ENCODE measurements around the gene NEBL.

NEBL gene

GRCh38 chr10:20858292-20859124, 38.6 kb downstream of the NEBL start:
- DNase-seq = no peak

DNA sequence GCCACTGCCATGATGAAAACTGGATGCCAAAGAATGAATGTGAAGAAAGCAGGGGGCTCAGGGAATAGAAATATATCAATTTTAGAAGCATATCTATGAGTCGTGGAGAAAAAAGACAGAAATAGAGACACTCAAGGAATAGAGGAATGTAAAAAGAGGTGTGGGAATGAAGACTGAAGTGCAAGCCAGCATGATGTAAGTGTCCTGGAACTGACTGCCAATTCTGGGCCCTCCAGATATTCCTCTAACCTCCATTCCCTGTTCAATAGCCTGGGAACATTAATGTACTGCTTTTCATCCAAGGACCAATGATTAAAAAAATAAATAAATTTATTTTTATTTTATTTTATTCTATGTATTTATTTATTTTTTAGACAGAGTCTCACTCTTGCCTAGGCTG, 40.6 kb downstream of the NEBL start:
- DNase-seq = no peak

- DNase-seq = no peak
Measured at GRCh38 chr10:20855398-20856038, 41.6 kb downstream of the NEBL start.

DNA sequence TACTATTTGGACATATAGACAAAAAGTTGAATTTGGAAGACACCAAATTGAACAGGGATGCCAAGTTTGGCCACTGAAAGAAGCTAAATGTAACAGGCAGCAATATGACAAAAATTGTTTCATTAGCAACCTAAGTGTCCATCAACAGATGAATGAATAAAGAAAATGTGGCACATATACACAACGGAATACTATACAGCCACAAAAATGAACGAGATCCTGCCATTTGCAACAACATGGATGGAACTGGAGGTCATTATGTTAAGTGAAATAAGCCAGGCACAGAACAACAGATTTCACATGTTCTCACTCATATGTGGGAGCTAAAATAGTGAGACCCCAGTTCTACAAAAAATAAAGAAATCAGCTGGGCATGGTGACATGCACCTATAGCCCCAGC, 43.8 kb downstream of the NEBL start:
- no peak for DNase-seq

GRCh38 chr10:20852303-20852702, 44.8 kb downstream of the NEBL start:
- no peak for DNase-seq

- no peak for DNase-seq
Measured at GRCh38 chr10:20847512-20847911, 49.6 kb downstream of the NEBL start.

- DNase-seq = no peak
Measured at GRCh38 chr10:20846263-20846662, 50.8 kb downstream of the NEBL start.

DNA sequence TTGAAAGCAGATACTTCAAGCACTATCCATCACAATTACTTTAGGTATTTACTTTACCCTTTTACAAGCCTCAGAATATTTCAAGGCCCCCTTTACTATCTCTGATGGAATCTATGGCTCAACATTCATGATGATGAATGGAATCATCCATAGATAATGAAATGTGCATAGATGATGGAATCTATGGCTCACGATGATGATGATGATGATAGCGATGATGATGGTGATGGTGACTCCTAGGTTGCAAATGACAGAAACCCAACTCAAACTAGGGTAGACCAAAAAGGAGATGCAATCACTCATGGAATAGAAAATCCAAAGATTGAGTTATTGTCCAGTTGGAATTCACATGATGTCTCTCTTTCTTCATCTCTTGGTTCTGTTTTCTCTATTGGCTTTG, 55.7 kb downstream of the NEBL start:
- DNase-seq = no peak

DNA sequence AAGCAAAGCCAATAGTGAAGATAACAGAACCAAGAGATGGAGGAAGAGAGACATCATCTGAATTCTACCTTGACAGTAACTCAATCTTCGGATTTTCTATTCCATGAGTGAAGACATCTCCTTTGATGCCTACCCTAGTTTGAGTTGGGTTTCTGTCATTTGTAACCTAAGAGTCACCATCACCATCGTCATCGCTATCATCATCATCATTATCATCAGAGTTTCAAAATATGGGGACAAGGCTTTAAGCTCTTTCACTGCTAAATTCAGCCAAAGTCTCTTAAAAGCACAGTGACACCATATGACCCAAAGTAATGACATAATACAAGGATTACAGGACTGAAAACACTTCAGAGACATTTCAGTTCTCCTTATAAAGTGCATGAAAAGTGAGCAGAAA, 57.2 kb downstream of the NEBL start:
- no peak for DNase-seq

DNA sequence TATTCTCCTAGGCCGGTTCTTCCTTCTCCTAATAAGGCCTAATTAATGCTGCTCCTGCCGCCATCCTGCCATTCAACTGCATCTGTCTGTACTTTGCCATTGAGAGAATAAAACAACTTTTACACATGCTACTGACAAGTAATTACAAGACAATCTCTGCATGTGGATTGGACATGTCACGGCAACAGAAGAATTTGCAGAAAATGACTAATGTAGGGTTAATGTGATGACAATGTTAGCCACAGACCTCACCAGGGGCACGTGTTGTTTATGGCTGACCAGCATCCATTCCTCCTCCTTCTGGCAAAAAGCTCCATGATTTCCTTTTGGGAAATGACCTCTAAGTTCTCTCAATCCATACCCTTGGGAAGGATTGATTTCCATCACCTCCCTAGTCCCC, 58.0 kb downstream of the NEBL start:
- no peak for DNase-seq

DNA sequence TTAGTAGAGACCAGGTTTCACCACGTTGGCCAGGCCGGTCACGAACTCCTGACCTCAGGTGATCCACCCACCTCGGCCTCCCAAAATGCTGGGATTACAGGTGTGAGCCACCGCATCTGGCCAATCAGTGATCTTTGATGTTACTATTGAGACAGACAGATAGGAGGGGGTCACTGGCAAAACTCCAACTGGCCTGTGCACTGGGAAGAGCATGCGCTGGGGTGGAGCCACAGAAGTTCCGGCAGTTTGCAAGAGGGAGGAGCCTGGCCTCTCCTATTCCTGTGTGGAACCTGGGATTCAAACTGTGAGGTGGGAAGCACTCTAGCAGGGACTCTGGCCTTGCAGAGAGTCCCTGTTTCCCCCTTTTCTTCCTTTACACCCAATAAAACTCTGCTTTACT, 60.7 kb downstream of the NEBL start:
- DNase-seq = no peak

GRCh38 chr10:20835335-20835734, 61.8 kb downstream of the NEBL start:
- no peak for DNase-seq

- DNase-seq = no peak
Measured at GRCh38 chr10:20834825-20835224, 62.3 kb downstream of the NEBL start.

DNA sequence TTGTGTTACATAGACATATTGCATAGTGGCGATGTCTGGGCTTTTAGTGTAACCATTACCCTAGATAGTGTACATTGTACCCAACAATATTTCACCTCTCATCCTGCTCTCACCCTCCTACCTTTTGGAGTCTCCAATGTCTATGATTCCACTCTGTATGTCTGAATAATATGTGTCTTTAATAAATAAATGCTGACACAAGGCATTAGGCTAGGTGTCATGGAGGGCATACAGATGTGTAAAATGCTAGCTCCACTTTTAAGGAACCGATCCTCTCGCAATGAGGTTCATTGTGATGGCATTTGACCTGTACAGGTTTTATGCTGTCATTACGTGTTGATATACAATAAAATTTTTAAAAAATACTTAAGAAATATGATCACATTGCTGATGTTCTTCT, 74.3 kb downstream of the NEBL start:
- no peak for DNase-seq

- DNase-seq = no peak
Measured at GRCh38 chr10:20817646-20818045, 79.5 kb downstream of the NEBL start.

DNA sequence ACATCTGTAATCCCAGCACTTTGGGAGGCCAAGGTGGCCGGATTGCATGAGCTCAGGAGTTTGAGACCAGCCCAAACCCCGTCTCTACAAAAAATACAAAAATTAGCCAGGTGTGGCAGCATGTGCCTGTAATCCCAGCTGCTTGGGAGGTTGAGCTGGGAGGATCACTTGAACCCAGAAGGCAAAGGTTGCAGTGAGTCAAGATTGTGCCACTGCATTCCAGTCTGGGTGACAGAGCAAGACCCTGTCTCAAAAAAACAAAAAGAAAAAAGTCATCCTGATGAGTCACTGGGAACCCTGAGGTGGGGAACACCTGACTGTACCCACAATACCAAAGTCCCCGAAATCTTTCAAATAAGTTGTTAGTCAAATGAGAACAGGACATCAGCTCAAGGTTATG, 80.0 kb downstream of the NEBL start:
- no peak for DNase-seq

GRCh38 chr10:20814116-20814515, 83.0 kb downstream of the NEBL start:
- DNase-seq = no peak

DNA sequence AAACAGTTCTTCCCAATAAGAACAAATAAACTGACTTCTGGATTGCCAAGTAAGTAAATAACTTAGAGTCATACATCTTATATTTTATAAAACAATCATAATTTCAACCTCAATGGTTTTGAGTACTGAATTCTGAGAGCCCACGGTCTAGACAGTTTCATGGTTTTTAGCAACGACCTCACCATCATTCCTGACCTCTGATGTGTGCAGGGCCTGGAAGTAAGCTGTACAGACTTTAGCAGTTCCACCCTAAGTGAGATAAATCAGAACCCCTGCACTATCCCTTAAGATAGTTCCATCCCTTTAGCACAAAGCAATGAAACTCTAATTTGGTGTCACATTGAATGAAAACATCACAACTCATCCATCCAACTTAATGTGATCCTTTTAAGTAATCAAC, 86.0 kb downstream of the NEBL start:
- no peak for DNase-seq

DNA sequence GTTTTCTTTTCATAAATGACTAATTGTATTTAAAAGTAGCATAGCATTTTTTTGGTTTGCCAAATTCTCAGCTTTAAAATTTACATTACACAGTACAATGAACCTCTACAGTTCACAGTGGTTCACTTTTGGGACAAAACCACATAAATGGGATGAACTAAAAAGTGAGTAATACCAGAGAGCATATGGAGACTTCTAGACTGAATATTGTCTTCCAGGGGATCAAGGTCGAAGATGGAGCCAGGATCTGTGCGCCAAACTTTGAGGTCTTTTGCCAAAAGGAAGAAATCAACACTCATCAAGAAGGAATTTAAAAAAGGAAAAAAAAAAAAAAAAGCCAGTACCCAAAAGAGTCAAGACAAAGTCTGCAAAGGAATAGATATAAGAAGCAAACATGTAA, 87.5 kb downstream of the NEBL start:
- no peak for DNase-seq

DNA sequence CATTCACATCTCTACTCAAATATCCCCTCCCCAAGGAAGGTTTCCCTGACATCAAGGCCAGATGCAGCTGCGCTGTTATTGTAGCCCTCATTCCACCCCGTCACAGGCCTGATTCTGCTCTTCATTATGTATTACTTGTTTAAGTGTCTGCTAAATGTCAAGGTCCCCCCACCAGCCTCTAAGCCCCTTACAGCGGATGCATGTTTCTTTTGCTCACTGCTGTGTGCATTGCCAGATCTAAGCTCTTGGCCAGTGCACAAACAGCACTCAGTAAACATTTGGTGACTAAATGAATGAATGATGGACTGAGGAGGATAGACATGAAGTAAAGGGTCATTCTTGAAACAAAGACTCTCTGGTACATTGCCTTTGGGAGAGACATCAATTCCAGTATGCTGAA, 90.6 kb downstream of the NEBL start:
- DNase-seq = no peak

GRCh38 chr10:20797290-20797689, 99.8 kb downstream of the NEBL start:
- DNase-seq = no peak

- DNase-seq = no peak
Measured at GRCh38 chr10:20795391-20795790, 101.7 kb downstream of the NEBL start.

DNA sequence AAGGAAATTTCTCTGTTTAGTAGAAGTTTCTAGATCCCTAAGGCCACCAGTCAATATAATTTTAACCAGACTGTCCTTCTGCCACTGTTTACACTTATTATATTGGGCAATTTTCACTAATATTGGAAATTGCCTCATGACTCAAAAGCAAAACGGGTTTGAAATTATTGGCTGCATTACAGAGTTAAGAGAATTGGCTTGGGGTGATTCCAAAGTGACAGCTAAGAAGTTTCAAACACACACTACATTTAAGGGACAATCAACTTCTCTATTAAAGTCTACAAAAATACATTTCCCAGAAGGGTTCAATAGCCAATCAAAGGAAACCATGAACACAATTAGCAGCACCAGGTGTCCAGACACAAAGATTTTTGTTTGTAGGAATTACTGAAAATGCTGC, 111.9 kb downstream of the NEBL start:
- no peak for DNase-seq

DNA sequence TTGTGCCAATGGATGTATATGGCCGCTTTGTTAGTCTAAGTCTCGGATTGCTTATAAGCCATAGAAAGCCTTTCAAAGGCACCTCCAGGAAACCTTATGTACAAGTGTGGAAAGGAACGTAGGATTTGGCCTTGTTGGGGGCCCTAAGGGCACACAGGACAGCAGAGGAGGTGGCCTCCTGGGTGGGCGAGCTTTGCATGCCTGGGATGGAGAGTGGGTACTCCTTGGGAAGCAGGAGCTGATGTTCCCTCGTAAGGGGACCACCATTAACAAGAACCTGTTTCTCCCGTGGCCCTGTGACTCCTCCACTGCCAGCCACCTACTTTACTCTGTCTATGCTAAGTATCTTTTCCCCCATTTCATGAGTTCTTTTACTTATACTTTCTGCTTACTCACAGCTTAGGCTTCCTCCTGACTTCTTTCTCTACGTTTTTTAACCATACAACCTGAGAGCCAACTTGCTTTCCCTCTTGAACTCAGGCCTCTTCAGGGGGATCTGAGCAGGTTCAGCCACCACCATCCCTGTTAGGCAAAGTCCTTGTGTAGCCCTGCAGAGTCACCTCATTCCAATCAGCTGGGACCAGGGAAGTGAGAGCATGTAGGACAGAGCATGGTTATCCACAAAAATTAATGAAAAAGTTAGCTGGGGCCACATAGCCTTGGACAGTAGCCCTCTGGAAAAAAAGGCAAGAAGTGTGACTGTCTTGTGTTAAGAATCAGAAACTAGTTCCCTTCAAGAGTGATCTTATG, 118.9 kb downstream of the NEBL start:
- no peak for DNase-seq
